GM19397 (cell line): ENCODE data around the gene CD83.

Source experiments
- ATAC-seq: cut with Tn5 transposase; IDR thresholded peaks from one replicate; pipeline ENCODE4 v1.9.1; 2021; ENCODE audit warnings: mild to moderate bottlenecking, moderate library complexity; ENCODE audit not compliant: unreplicated experiment

CD83 gene

GRCh38 chr6:14091339-14091978 is 26.1 kb upstream of the CD83 start:
- ATAC-seq = no peak

- no peak for ATAC-seq
Observed at GRCh38 chr6:14092316-14092715, 25.3 kb upstream of the CD83 start.

GRCh38 chr6:14092838-14093789 is 24.5 kb upstream of the CD83 start:
- ATAC-seq = no peak

- no peak for ATAC-seq
Observed at GRCh38 chr6:14094721-14095120, 22.9 kb upstream of the CD83 start.

- peak; percentile 55 for ATAC-seq
Observed at GRCh38 chr6:14095437-14095836, 22.1 kb upstream of the CD83 start.

GRCh38 chr6:14100138-14100537 is 17.4 kb upstream of the CD83 start:
- no peak for ATAC-seq

GRCh38 chr6:14100966-14101365 is 16.6 kb upstream of the CD83 start:
- no peak for ATAC-seq

- no peak for ATAC-seq
Observed at GRCh38 chr6:14102383-14102782, 15.2 kb upstream of the CD83 start.

GRCh38 chr6:14105547-14105946 is 12.0 kb upstream of the CD83 start:
- ATAC-seq = no peak

- ATAC-seq = no peak
Observed at GRCh38 chr6:14107000-14107399, 10.6 kb upstream of the CD83 start.

GRCh38 chr6:14107711-14108494 is 9.7 kb upstream of the CD83 start:
- no peak for ATAC-seq

- peak; percentile 66 for ATAC-seq
Observed at GRCh38 chr6:14108571-14109410, 8.8 kb upstream of the CD83 start.

GRCh38 chr6:14109411-14109826 is 8.2 kb upstream of the CD83 start:
- peak; percentile 5 for ATAC-seq

- peak; percentile 41 for ATAC-seq
Observed at GRCh38 chr6:14110001-14110818, 7.4 kb upstream of the CD83 start.

GRCh38 chr6:14113976-14114375 is 3.6 kb upstream of the CD83 start:
- ATAC-seq = no peak

- ATAC-seq = peak; percentile 9
Observed at GRCh38 chr6:14118091-14118439, 493 bp downstream of the CD83 start.

- ATAC-seq = no peak
Observed at GRCh38 chr6:14118446-14118845, 874 bp downstream of the CD83 start.

GRCh38 chr6:14119784-14120183 is 2.2 kb downstream of the CD83 start:
- no peak for ATAC-seq

- no peak for ATAC-seq
Observed at GRCh38 chr6:14120546-14120945, 3.0 kb downstream of the CD83 start.

- peak; percentile 51 for ATAC-seq
Observed at GRCh38 chr6:14121936-14122344, 4.4 kb downstream of the CD83 start.
